Activated CD4-positive, alpha-beta memory T cell treated with anti-CD3 and anti-CD28 coated beads for 36 hours (primary cell): ENCODE measurements around the gene NGEF. TPM values are rescaled to one million over a fixed set of nuclear protein-coding genes. Genes with fewer than 3 reads are reported as not detected.

Experiments
- CTCF ChIA-PET: fragments of 350-600 bp; sonication (Branson Sonifier 250); formaldehyde crosslinking; loops from one replicate; lab custom pipeline; 2021; ENCODE audit warnings: antibody characterized with exemption, inconsistent platforms; lab: Charles Lee
- POLR2A ChIA-PET: fragments of 350-600 bp; sonication (Branson Sonifier 250); formaldehyde crosslinking; loops from one replicate; lab custom pipeline; 2021; ENCODE audit warnings: antibody characterized with exemption; lab: Charles Lee
- DNase-seq: peaks from one replicate; pipeline ENCODE4 v3.0.0-alpha.2; 2020
- H3K27ac Mint-ChIP-seq: one replicate; pipeline ENCODE4 v1.8.0; 2021; ENCODE audit warnings: mixed read lengths
- H3K27me3 Mint-ChIP-seq: one replicate; pipeline ENCODE4 v1.8.0; 2021; ENCODE audit warnings: mixed read lengths
- H3K36me3 Mint-ChIP-seq: one replicate; pipeline ENCODE4 v1.8.0; 2021; ENCODE audit warnings: mixed read lengths
- H3K4me1 Mint-ChIP-seq: one replicate; pipeline ENCODE4 v1.8.0; 2021; ENCODE audit warnings: low read depth, mixed read lengths
- H3K4me3 Mint-ChIP-seq: one replicate; pipeline ENCODE4 v1.8.0; 2021; ENCODE audit warnings: mild to moderate bottlenecking, mixed read lengths
- H3K9me3 Mint-ChIP-seq: one replicate; pipeline ENCODE4 v1.8.0; 2021; ENCODE audit warnings: mixed read lengths
- intact Hi-C: fragments of 100-400 bp; cut with micrococcal nuclease; formaldehyde crosslinking; loops from one replicate; pipeline ENCODE4 v1.15.1; 2023
- total RNA-seq, 2 experiments: library from RNA; stranded (reverse); gene quantifications; one replicate each; pipeline ENCODE4 v1.2.3, GENCODE V29; 2021

The NGEF gene
- total RNA-seq, 2 experiments from 2014 or later, result 4.2 to 5.4 TPM

- intact Hi-C loops, result no loop called here
- Mint-ChIP-seq H3K36me3 (no peaks in the 10 kb centered on the region), H3K4me1 (peaks cover 5% of the 10 kb centered on the region), H3K9me3 (no peaks in the 10 kb centered on the region), H3K27me3 (peaks cover 19% of the 10 kb centered on the region), H3K27ac (no peak overlapping the region), H3K4me3 (no peak overlapping the region)
- POLR2A ChIA-PET, result no interaction called here
- CTCF ChIA-PET, result no interaction called here
- DNase-seq, result no peak
Measured at GRCh38 chr2:232873292-232873908, 139.7 kb downstream of the NGEF start.

- no peaks in the 10 kb centered on the region for H3K9me3 Mint-ChIP-seq
Measured at GRCh38 chr2:232872826-232873225, 140.2 kb downstream of the NGEF start.

GRCh38 chr2:232871835-232872736, 141.0 kb downstream of the NGEF start:
- CTCF ChIA-PET, result interaction anchor here (1.0 kb wide), 1 partner anchor 154 kb away, joined by 5 read pairs; no protein-coding TSS in a partner anchor
- no peak overlapping the region for H3K27ac Mint-ChIP-seq
- POLR2A ChIA-PET, result no interaction called here

More at GRCh38 chr2:232872826-232873225, 140.2 kb downstream of the NGEF start:
- H3K27ac Mint-ChIP-seq, result no peak overlapping the region
- peaks cover 19% of the 10 kb centered on the region for H3K27me3 Mint-ChIP-seq
- H3K4me1 Mint-ChIP-seq, result peaks cover 5% of the 10 kb centered on the region
- peak; percentile 2 for DNase-seq
- intact Hi-C loops, result no loop called here
- CTCF ChIA-PET, result no interaction called here
- POLR2A ChIA-PET, result no interaction called here
- H3K36me3 Mint-ChIP-seq, result no peaks in the 10 kb centered on the region
- H3K4me3 Mint-ChIP-seq, result no peak overlapping the region

GRCh38 chr2:232871418-232871834, 141.6 kb downstream of the NGEF start:
- Mint-ChIP-seq H3K4me3 (no peak overlapping the region), H3K9me3 (no peaks in the 10 kb centered on the region), H3K27me3 (peaks cover 16% of the 10 kb centered on the region), H3K27ac (no peak overlapping the region), H3K36me3 (no peaks in the 10 kb centered on the region), H3K4me1 (peaks cover 5% of the 10 kb centered on the region)
- CTCF ChIA-PET, result interaction anchor here (1.0 kb wide), 1 partner anchor 153 kb away, joined by 5 read pairs; no protein-coding TSS in a partner anchor
- POLR2A ChIA-PET, result no interaction called here
- DNase-seq, result no peak
- intact Hi-C loops, result no loop called here

More at GRCh38 chr2:232871835-232872736, 141.0 kb downstream of the NGEF start:
- H3K36me3 Mint-ChIP-seq, result no peaks in the 10 kb centered on the region
- H3K4me1 Mint-ChIP-seq, result peaks cover 5% of the 10 kb centered on the region
- peaks cover 16% of the 10 kb centered on the region for H3K27me3 Mint-ChIP-seq
- H3K4me3 Mint-ChIP-seq, result no peak overlapping the region
- intact Hi-C loops, result no loop called here
- peak; percentile 6 for DNase-seq
- H3K9me3 Mint-ChIP-seq, result no peaks in the 10 kb centered on the region

- CTCF ChIA-PET, result interaction anchor here (1.0 kb wide), 1 partner anchor 153 kb away, joined by 5 read pairs; no protein-coding TSS in a partner anchor
- Mint-ChIP-seq H3K4me1 (peaks cover 5% of the 10 kb centered on the region), H3K36me3 (no peaks in the 10 kb centered on the region), H3K27ac (no peak overlapping the region), H3K27me3 (peaks cover 16% of the 10 kb centered on the region), H3K9me3 (no peaks in the 10 kb centered on the region), H3K4me3 (no peak overlapping the region)
- POLR2A ChIA-PET, result no interaction called here
- intact Hi-C loops, result no loop called here
- DNase-seq, result peak; percentile 5
Measured at GRCh38 chr2:232870766-232871371, 142.2 kb downstream of the NGEF start.

- POLR2A ChIA-PET, result no interaction called here
- peak; percentile 4 for DNase-seq
- Mint-ChIP-seq H3K9me3 (no peaks in the 10 kb centered on the region), H3K36me3 (no peaks in the 10 kb centered on the region), H3K27me3 (peaks cover 11% of the 10 kb centered on the region), H3K4me3 (no peak within 1 kb of the TSS), H3K4me1 (no peaks in the 10 kb centered on the region), H3K27ac (no peak within 1 kb of the TSS)
- CTCF ChIA-PET, result no interaction called here
- intact Hi-C loops, result no loop called here
Measured at GRCh38 chr2:232870018-232870765, 142.9 kb downstream of the NGEF start, which contains the start of gene SNORC. TSS of gene SNORC (plus strand) at chr2:232870264. CDS start at chr2:232870342, 78 bp downstream.

- Mint-ChIP-seq H3K9me3 (no peaks in the 10 kb centered on the region), H3K4me3 (no peak overlapping the region), H3K27ac (no peak overlapping the region), H3K4me1 (no peaks in the 10 kb centered on the region), H3K36me3 (no peaks in the 10 kb centered on the region), H3K27me3 (peaks cover 5% of the 10 kb centered on the region)
- peak; percentile 7 for DNase-seq
- CTCF ChIA-PET, result interaction anchor here (1.1 kb wide), 1 partner anchor 185 kb away, joined by 3 read pairs; no protein-coding TSS in a partner anchor
- POLR2A ChIA-PET, result no interaction called here
- intact Hi-C loops, result no loop called here
Measured at GRCh38 chr2:232869138-232870017, 143.7 kb downstream of the NGEF start.

GRCh38 chr2:232866104-232866503, 147.0 kb downstream of the NGEF start:
- POLR2A ChIA-PET, result no interaction called here
- H3K4me3 Mint-ChIP-seq, result no peak overlapping the region
- H3K27me3 Mint-ChIP-seq, result no peaks in the 10 kb centered on the region
- no peak for DNase-seq
- H3K4me1 Mint-ChIP-seq, result peaks cover 4% of the 10 kb centered on the region
- H3K36me3 Mint-ChIP-seq, result no peaks in the 10 kb centered on the region
- intact Hi-C loops, result no loop called here
- no peaks in the 10 kb centered on the region for H3K9me3 Mint-ChIP-seq
- CTCF ChIA-PET, result no interaction called here
- no peak overlapping the region for H3K27ac Mint-ChIP-seq

GRCh38 chr2:232865165-232865564, 147.9 kb downstream of the NGEF start:
- POLR2A ChIA-PET, result no interaction called here
- intact Hi-C loops, result no loop called here
- DNase-seq, result no peak
- CTCF ChIA-PET, result no interaction called here
- Mint-ChIP-seq H3K27me3 (no peaks in the 10 kb centered on the region), H3K27ac (no peak overlapping the region), H3K9me3 (no peaks in the 10 kb centered on the region), H3K4me1 (peaks cover 4% of the 10 kb centered on the region), H3K36me3 (no peaks in the 10 kb centered on the region), H3K4me3 (no peak overlapping the region)

GRCh38 chr2:232863996-232864395, 149.1 kb downstream of the NGEF start:
- Mint-ChIP-seq H3K9me3 (no peaks in the 10 kb centered on the region), H3K27ac (no peak overlapping the region), H3K27me3 (no peaks in the 10 kb centered on the region), H3K4me3 (no peak overlapping the region), H3K36me3 (peaks cover 4% of the 10 kb centered on the region), H3K4me1 (peaks cover 4% of the 10 kb centered on the region)
- ChIA-PET CTCF (no interaction called here), POLR2A (no interaction called here)
- no peak for DNase-seq
- intact Hi-C loops, result no loop called here

- Mint-ChIP-seq H3K36me3 (peaks cover 21% of the 10 kb centered on the region), H3K27ac (no peak overlapping the region), H3K4me3 (no peak overlapping the region), H3K9me3 (no peaks in the 10 kb centered on the region), H3K4me1 (peaks cover 4% of the 10 kb centered on the region), H3K27me3 (no peaks in the 10 kb centered on the region)
- intact Hi-C loops, result no loop called here
- ChIA-PET POLR2A (no interaction called here), CTCF (no interaction called here)
- no peak for DNase-seq
Measured at GRCh38 chr2:232861353-232861752, 151.7 kb downstream of the NGEF start.
